DMS53 (cell line): ENCODE measurements around the gene RPL13.
"Not testable (repeated sequence)": the region's sequence is repeated elsewhere in the genome, so short reads cannot be mapped to it uniquely, and the experiment has no call there.

ENCODE experiments used
- DNase-seq: peaks from one replicate; lab custom pipeline; 2025; lab: John Stamatoyannopoulos, UW

The RPL13 gene

GRCh38 chr16:89577055-89577759 is 16.7 kb downstream of the RPL13 start:
- no peak for DNase-seq

GRCh38 chr16:89579351-89579750 is 18.9 kb downstream of the RPL13 start:
- DNase-seq = no peak

- DNase-seq = no peak
Measured at GRCh38 chr16:89581045-89581695, 20.7 kb downstream of the RPL13 start.

DNA sequence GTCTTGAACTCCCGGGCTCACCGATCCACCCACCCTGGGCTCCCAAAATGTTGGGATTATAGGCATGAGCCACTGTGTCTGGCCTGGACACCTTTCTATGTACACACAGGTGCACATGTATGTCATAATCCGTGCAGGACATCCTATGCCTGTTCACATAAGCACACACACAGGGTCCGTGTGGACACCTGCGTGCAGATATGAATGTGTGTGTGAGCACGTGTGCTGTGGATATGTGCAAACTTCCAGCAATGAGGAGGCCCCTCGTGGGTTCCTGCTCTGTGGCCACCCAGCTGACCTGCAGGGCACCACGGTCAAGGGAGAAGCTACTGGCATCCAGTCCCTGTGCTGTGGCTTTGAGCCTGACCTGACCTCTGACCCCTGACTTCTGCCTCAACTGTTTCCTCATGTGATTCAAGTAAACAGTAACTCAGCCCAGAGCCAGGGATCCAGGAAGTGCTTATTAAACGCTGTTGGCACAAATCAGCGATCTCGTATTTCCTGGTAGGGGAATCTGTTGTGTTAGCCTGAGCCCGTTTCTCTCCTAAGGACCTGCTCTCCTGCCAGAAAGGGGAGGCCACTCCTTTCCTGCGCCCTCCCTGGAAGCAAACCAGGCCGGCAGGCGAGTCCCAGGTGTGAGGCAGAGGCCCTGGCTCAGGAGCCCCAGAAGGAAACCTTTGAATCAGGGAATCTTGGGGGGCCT is 21.5 kb downstream of the RPL13 start:
- peak; percentile 72 for DNase-seq

- no peak for DNase-seq
Measured at GRCh38 chr16:89582614-89583196, 22.2 kb downstream of the RPL13 start.

- DNase-seq = no peak
Measured at GRCh38 chr16:89583197-89583894, 22.9 kb downstream of the RPL13 start.

DNA sequence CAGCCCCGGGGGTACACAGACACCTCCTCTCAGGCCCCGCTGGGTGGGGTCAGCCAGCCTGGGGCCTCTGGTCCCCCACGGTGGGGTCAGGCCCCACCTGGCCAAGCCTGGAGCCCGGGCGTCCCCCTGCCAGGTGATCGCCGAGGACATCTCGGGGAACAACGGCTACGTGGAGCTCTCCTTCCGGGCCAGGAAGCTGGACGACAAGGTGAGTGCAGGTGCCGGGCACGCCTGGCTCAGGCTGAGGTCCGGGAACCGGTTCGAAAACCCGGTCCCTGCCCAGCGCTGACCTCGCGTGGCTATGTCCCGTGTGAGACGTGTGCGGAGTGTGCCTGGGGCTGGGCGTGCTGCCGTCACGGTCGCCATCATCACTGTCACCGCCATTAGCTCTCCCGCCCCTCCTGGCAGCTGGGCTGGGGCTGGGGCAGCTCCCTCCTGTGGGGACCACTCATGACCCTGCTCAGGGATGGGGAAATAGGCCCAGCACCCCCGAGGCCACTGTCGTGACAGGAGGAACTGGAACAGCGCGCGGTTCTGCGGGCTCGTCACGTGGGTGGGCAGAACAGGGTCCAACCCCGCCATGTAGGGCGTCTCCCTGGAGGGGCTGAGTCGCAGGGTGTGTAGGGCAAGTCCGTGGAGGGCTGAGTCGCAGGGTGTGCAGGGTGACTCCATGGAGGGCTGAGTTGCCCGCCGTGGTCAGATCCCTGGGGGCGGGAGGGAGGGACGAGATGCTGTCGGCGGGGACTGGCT is 23.6 kb downstream of the RPL13 start:
- no peak for DNase-seq

- no peak for DNase-seq
Measured at GRCh38 chr16:89584768-89585549, 24.5 kb downstream of the RPL13 start.

- no peak for DNase-seq
Measured at GRCh38 chr16:89586218-89586617, 25.7 kb downstream of the RPL13 start.

DNA sequence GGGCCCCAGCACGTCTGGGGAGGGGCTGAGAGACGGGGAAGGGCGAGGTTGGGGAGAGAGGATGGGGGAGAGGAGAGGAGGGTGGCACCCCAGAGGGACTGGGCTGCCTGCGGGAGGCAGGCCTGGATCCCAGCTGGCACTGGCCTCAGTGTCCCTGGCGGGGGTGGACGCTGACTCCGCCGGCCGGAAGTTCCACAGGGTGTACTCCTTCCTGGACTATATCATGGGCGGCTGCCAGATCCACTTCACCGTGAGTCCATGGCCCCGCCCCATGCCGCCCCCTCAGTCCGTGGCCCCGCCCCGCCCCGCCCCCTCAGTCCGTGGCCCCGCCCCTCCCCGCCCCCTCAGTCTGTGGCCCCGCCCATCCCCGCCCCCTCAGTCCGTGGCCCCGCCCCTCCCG is 26.4 kb downstream of the RPL13 start:
- DNase-seq = peak; percentile 58

- DNase-seq = not testable (repeated sequence)
Measured at GRCh38 chr16:89587676-89588075, 27.2 kb downstream of the RPL13 start.

- no peak for DNase-seq
Measured at GRCh38 chr16:89588413-89589109, 28.1 kb downstream of the RPL13 start.

- DNase-seq = no peak
Measured at GRCh38 chr16:89589241-89589926, 28.9 kb downstream of the RPL13 start.

DNA sequence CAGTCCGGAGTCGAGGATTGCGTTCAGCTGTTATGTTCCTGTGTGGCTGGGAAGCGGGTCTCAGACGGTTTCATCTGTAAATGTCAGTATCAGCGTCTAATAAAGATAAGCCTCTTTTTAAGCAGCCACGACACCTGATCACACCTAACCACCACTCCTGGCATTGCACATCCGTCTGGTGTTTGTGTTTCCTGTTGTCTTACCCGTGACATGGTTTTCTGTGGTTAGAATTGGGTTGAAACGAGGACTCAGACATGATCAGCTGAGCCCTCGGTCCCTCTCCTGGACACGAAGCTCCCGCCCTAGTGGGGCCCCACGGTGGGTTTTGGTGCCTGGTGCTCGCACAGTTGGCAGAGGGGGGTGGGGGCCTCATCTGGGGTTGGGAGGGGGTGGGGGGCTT is 33.4 kb downstream of the RPL13 start:
- DNase-seq = no peak

GRCh38 chr16:89595330-89596060 is 35.0 kb downstream of the RPL13 start:
- DNase-seq = no peak

DNA sequence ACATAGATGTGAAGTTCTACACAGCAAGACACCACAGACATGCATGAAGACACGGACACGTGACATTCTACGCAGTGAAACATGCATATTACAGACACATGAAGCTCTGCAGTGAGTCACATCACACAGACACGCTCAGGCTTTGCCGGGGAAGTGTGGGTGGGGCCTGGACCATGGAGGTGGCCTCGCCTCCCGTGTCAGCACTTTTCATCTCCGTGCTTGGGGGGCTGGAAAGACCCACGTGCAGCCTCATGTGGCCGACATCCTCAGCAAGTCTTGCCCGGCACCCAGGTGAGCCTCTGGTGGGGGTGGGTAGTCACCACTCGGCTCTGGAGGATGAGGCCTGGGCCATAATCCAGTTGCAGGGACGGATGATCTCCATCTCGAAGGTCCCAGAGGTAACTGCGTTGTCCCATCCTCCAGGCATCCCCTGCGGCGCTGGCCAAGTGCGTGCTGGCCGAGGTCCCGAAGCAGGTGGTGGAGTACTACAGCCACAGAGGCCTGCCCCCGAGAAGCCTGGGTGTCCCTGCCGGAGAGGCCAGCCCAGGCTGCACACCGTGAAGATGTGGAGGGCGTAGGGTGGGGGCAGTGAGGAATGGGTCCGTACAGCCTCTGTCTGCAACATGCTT is 35.7 kb downstream of the RPL13 start:
- DNase-seq = no peak

GRCh38 chr16:89596957-89597649 is 36.6 kb downstream of the RPL13 start:
- no peak for DNase-seq

GRCh38 chr16:89598199-89598598 is 37.7 kb downstream of the RPL13 start:
- peak; percentile 75 for DNase-seq
